GM10248 (cell line): ENCODE data around the gene LSM2.

Experiments
- CTCF ChIA-PET: fragments of 300-600 bp; sonication (Branson Sonifier 250); formaldehyde crosslinking; extraction: SDS; loops from one replicate; lab custom pipeline; 2021; ENCODE audit warnings: antibody characterized with exemption; lab: Yijun Ruan, JAX
- POLR2A ChIA-PET: fragments of 350-650 bp; sonication (Branson Sonifier 250); formaldehyde crosslinking; extraction: SDS; loops from one replicate; lab custom pipeline; 2020; ENCODE audit warnings: antibody characterized with exemption; lab: Yijun Ruan, JAX
- DNase-seq: peaks from one replicate; pipeline ENCODE4 v3.0.0; 2012; ENCODE audit errors: extremely low spot score
- TF ChIP-seq, protein P1 (sequence below): IDR thresholded peaks from 2 replicates; pipeline ENCODE4 v1.5.1; 2012; ENCODE audit warnings: mild to moderate bottlenecking, low read depth; ENCODE audit errors: extremely low read depth, missing control alignments, control extremely low read depth

LSM2 gene

DNA sequence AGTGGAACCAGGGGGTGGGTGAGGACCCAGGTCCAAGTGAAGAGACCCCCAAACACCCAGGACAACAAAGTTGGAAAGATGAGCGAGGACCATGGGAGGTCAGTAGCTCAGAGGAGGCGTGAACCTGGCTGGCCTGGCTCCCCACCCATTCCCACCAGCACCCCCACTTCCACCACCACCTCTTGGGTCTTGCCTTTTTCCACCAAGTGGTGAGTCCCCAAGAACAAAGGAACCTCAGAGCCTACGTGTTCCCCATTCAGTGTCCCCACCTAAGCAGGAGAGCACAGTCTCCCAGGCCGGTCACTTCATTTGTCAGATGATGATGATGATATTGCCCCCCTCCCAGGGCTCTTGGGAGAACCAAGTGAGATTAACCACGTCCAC lies 29.1 kb downstream of the LSM2 start:
- TF ChIP-seq, protein P1, sequence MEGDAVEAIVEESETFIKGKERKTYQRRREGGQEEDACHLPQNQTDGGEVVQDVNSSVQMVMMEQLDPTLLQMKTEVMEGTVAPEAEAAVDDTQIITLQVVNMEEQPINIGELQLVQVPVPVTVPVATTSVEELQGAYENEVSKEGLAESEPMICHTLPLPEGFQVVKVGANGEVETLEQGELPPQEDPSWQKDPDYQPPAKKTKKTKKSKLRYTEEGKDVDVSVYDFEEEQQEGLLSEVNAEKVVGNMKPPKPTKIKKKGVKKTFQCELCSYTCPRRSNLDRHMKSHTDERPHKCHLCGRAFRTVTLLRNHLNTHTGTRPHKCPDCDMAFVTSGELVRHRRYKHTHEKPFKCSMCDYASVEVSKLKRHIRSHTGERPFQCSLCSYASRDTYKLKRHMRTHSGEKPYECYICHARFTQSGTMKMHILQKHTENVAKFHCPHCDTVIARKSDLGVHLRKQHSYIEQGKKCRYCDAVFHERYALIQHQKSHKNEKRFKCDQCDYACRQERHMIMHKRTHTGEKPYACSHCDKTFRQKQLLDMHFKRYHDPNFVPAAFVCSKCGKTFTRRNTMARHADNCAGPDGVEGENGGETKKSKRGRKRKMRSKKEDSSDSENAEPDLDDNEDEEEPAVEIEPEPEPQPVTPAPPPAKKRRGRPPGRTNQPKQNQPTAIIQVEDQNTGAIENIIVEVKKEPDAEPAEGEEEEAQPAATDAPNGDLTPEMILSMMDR: no peak
- ChIA-PET CTCF (interaction anchor here (1.0 to 4.6 kb wide), 5 partner anchors 8 to 48 kb away, joined by 3 to 31 read pairs (median 3); partner anchors contain the start of gene LSM2), POLR2A (interaction anchor here (0.5 to 0.9 kb wide), 3 partner anchors 50 to 79 kb away, joined by 3 to 5 read pairs (median 4); partner anchors contain the start of gene HSPA1B)
- no peak for DNase-seq

DNA sequence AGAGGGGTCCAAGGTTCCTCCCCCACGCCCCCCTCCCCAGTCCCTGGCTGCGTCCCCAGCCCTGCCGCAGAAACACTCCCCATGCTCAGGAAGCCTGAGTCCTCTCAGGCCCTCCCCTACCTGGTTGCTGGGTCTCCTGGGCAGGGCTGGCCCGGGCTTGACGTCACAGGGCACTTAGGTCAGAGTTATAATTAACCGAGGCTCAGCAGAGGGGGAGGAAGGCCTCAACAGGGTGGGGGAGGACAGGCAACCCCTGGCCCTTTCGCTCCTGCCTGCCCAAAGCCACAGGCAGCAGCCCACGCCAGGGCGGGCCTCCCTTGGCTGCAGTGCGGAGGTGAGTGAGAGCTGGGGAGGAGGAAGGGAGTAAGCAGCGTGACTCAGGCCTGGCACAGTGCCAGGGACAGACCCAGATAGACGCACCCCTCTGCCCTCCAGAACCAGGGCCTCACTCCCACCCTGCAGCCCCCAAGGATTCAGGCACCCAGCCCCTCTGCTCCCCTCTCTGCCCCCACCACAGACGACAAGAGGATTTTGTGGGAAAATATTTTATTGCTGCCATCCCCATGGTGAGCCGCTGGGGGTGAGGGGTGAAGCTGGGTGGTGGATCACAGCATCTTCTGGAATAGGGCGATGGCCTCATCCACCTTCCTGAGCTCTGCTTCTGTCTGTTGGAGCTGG lies 29.6 kb downstream of the LSM2 start, which contains the start of gene VWA7:
Gene VWA7, minus strand, starts transcription at position 340 of the 678 bp plus-strand sequence. CDS start 549 bp downstream, outside the sequence.
- POLR2A ChIA-PET: interaction anchor here (0.5 to 0.9 kb wide), 3 partner anchors 50 to 80 kb away, joined by 3 to 5 read pairs (median 4); partner anchors contain the start of gene HSPA1B
- DNase-seq: peak; percentile 93
- TF ChIP-seq, protein P1: no peak
- CTCF ChIA-PET: interaction anchor here (1.0 to 1.8 kb wide), 5 partner anchors 9 to 47 kb away, joined by 3 to 6 read pairs (median 3); partner anchors contain the start of gene LSM2

DNA sequence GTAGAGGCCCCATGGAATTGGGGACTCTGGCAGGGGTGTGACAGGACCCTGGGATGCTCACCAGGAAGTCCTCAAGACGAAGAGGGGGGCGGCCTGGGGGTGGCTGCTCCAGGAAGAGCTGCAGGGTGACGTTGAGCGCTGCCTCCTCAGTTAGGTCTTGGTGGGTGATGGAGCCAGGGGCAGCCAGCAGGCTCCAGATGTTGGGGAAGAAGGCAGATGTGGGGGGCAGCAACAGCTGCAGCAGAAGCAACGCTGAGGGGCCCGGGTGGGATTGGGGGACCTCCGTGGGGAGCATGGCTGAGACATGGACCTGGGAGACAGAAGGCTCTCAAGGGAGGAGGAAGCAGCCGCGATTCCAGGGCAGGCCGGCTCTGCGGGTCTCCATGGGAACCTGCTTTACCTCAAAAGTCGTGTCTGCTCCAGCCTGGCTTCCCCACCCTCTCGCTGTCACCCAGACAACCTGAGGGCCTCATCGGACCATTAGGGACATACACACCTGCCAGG lies 30.2 kb downstream of the LSM2 start:
- TF ChIP-seq, protein P1: no peak
- CTCF ChIA-PET: interaction anchor here (1.1 kb wide), 1 partner anchor 15 kb away, joined by 3 read pairs; no protein-coding TSS in a partner anchor
- no peak for DNase-seq
- POLR2A ChIA-PET: no interaction called here

DNA sequence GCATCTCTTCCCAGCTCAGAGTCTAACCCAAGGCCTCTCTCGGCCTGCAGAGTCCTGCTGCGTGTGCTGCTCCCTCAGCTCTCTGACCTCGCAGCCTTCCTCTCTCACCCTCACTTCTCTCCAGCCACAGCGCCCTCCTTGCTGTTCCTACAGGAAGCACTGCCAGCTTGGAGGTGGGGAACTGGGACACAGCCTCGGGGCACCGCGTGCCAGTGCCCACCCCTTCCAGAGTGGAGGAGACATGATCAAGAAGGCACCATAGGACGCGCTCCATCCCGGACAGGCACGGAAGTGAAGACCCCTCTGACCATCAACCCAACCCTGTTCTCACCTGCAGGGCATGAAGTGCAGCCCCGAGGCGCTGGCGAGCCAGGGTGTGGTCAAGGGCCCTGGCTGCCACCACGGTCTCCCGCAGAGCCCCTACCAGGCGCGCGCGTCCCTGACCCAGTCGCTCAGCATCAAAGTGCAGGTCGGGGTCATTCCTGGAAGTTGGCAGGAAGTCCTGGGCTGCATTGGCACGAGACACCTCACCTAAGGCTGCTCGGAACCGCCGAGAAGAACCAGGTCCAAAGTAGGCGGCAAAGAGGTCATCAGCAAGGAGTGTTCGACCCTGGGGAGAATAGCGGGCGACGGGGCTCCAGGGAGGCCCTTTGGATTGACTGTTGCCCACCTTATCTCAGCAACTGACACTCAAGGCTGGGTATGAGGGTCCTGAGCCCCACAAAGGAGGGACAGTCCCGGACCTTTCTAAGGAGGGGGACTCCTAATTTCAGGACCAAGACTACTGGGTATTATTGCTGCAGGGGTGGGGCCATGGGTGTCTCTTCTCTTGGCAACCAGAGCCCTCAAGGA lies 30.9 kb downstream of the LSM2 start:
- CTCF ChIA-PET: interaction anchor here (1.0 to 2.8 kb wide), 5 partner anchors 8 to 349 kb away, joined by 3 to 10 read pairs (median 4); no protein-coding TSS in a partner anchor
- POLR2A ChIA-PET: interaction anchor here (0.7 kb wide), 1 partner anchor 406 kb away, joined by 6 read pairs; no protein-coding TSS in a partner anchor
- TF ChIP-seq, protein P1: no peak
- DNase-seq: no peak

DNA sequence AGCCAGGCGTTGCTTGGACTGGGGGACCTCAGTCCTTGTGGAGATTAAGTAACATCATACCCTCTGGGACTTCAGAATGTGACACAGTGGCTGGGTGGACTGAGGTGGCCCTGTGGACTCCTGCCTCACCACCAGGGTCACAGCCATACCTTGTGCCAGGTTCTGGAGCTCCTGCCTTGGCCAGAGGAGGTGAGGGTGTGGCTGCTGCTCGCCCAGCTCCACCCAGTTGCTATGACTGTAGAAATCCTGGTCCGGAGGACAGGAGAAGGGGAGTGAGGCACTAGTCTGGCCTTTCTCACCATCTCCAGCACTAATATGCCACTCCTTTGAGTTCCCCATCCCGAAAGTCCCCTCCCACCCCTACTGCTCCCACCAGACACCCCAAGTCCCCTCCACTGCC lies 31.6 kb downstream of the LSM2 start:
- DNase-seq: no peak
- ChIA-PET POLR2A (interaction anchor here (0.7 kb wide), 1 partner anchor 407 kb away, joined by 6 read pairs; no protein-coding TSS in a partner anchor), CTCF (interaction anchor here (1.0 to 2.8 kb wide), 7 partner anchors 9 to 349 kb away, joined by 3 to 10 read pairs (median 4); partner anchors contain the start of gene LSM2)
- TF ChIP-seq, protein P1: no peak
